Embryonic facial prominence (tissue), 1 donor: ENCODE results near the gene CCL5.

Source experiments
- DNase-seq: peaks from one replicate; pipeline ENCODE4 v3.0.0-alpha.2; 2016; ENCODE audit errors: extremely low spot score

CCL5 gene

GRCh38 chr17:35879773-35880654, at the start of gene CCL5:
Gene CCL5 (minus strand): TSS chr17:35880360.
- no peak for DNase-seq

GRCh38 chr17:35927714-35928113, 47.6 kb upstream of the CCL5 start:
- no peak for DNase-seq

- DNase-seq, result no peak
Measured at GRCh38 chr17:35923609-35924114, 43.5 kb upstream of the CCL5 start.

GRCh38 chr17:35920229-35920628, 40.1 kb upstream of the CCL5 start:
- DNase-seq, result no peak

- DNase-seq, result no peak
Measured at GRCh38 chr17:35918665-35919064, 38.5 kb upstream of the CCL5 start.

GRCh38 chr17:35917519-35918213, 37.5 kb upstream of the CCL5 start:
- DNase-seq, result no peak

GRCh38 chr17:35915153-35915964, 35.2 kb upstream of the CCL5 start:
- DNase-seq, result no peak

- DNase-seq, result no peak
Measured at GRCh38 chr17:35914354-35914753, 34.2 kb upstream of the CCL5 start.

- no peak for DNase-seq
Measured at GRCh38 chr17:35913609-35914008, 33.4 kb upstream of the CCL5 start.

GRCh38 chr17:35912942-35913341, 32.8 kb upstream of the CCL5 start:
- no peak for DNase-seq

GRCh38 chr17:35912339-35912912, 32.3 kb upstream of the CCL5 start:
- no peak for DNase-seq

GRCh38 chr17:35909408-35909807, 29.2 kb upstream of the CCL5 start:
- no peak for DNase-seq

GRCh38 chr17:35907691-35908090, 27.5 kb upstream of the CCL5 start:
- no peak for DNase-seq

- no peak for DNase-seq
Measured at GRCh38 chr17:35906926-35907637, 26.9 kb upstream of the CCL5 start.

GRCh38 chr17:35906191-35906925, 26.2 kb upstream of the CCL5 start:
- DNase-seq, result no peak

GRCh38 chr17:35903451-35903850, 23.3 kb upstream of the CCL5 start:
- no peak for DNase-seq

- DNase-seq, result no peak
Measured at GRCh38 chr17:35901631-35902175, 21.5 kb upstream of the CCL5 start.

GRCh38 chr17:35900708-35901480, 20.7 kb upstream of the CCL5 start:
- DNase-seq, result no peak

- DNase-seq, result no peak
Measured at GRCh38 chr17:35900280-35900679, 20.1 kb upstream of the CCL5 start.
